Neural progenitor cell (in vitro differentiated cells): Measurements from ENCODE around the gene SMAD7. TPM values are rescaled to one million over a fixed set of nuclear protein-coding genes. Genes with fewer than 3 reads are reported as not detected.

Experiments
- DNase-seq: peaks from one replicate; pipeline ENCODE4 v3.0.0-alpha.2; 2016; ENCODE audit warnings: low spot score
- H2AFZ ChIP-seq: fragments of 200-600 bp; sonication (generic); replicated peaks from 2 replicates; pipeline ENCODE4 v1.6.1; 2016; ENCODE audit warnings: antibody characterized with exemption
- H3F3A ChIP-seq: fragments of 200-600 bp; sonication (generic); 2 replicates; pipeline ENCODE4 v1.6.1; 2016; ENCODE audit warnings: antibody characterized with exemption, low read depth
- H3K27ac ChIP-seq: fragments of 200-600 bp; sonication (generic); 2 replicates; pipeline ENCODE4 v1.5.1; 2016; ENCODE audit warnings: mild to moderate bottlenecking
- H3K27me3 ChIP-seq: fragments of 200-600 bp; sonication (generic); 2 replicates; pipeline ENCODE4 v1.6.1; 2016; ENCODE audit warnings: mild to moderate bottlenecking, moderate library complexity
- H3K36me3 ChIP-seq: fragments of 200-600 bp; sonication (generic); 2 replicates; pipeline ENCODE4 v1.5.1; 2016
- H3K4me1 ChIP-seq: fragments of 200-600 bp; sonication (generic); 2 replicates; pipeline ENCODE4 v1.6.1; 2016; ENCODE audit warnings: mixed run types
- H3K4me2 ChIP-seq: fragments of 200-600 bp; sonication (generic); 2 replicates; pipeline ENCODE4 v1.6.1; 2016
- H3K4me3 ChIP-seq: fragments of 200-600 bp; sonication (generic); 2 replicates; pipeline ENCODE4 v1.5.1; 2016
- H3K79me2 ChIP-seq: fragments of 200-600 bp; sonication (generic); 2 replicates; pipeline ENCODE4 v1.6.1; 2016; ENCODE audit warnings: low read depth
- H3K9ac ChIP-seq: fragments of 200-600 bp; sonication (generic); 2 replicates; pipeline ENCODE4 v1.6.1; 2016
- H3K9me3 ChIP-seq: fragments of 200-600 bp; sonication (generic); 2 replicates; pipeline ENCODE4 v1.5.1; 2016; ENCODE audit warnings: low read depth
- H4K20me1 ChIP-seq: fragments of 200-600 bp; sonication (generic); 2 replicates; pipeline ENCODE4 v1.6.1; 2016; ENCODE audit warnings: low read depth
- H3K27ac Mint-ChIP-seq: 3 replicates; pipeline ENCODE4 v1.8.0; 2021; ENCODE audit warnings: mixed read lengths
- H3K27me3 Mint-ChIP-seq: 2 replicates; pipeline ENCODE4 v1.8.0; 2022; ENCODE audit warnings: low read depth, mild to moderate bottlenecking, inconsistent platforms, moderate library complexity, mixed read lengths; ENCODE audit not compliant: insufficient read depth
- H3K36me3 Mint-ChIP-seq: 3 replicates; pipeline ENCODE4 v1.8.0; 2021; ENCODE audit warnings: mixed read lengths
- H3K4me1 Mint-ChIP-seq: 3 replicates; pipeline ENCODE4 v1.8.0; 2021; ENCODE audit warnings: mixed read lengths
- H3K4me3 Mint-ChIP-seq: 3 replicates; pipeline ENCODE4 v1.8.0; 2021; ENCODE audit warnings: mild to moderate bottlenecking, moderate library complexity, mixed read lengths
- H3K9me3 Mint-ChIP-seq: 3 replicates; pipeline ENCODE4 v1.8.0; 2020; ENCODE audit warnings: mixed read lengths
- CTCF ChIP-seq: fragments of 200-600 bp; sonication (generic); IDR thresholded peaks from 2 replicates; pipeline ENCODE4 v1.5.1; 2017; ENCODE audit warnings: antibody characterized with exemption, mild to moderate bottlenecking
- EZH2 ChIP-seq: fragments of 200-600 bp; sonication (generic); IDR thresholded peaks from 2 replicates; pipeline ENCODE4 v1.6.1; 2017; ENCODE audit warnings: antibody characterized with exemption, mild to moderate bottlenecking, moderate library complexity
- EZH2phosphoT487 ChIP-seq: fragments of 200-600 bp; sonication (generic); IDR thresholded peaks from 2 replicates; pipeline ENCODE4 v1.6.1; 2017; ENCODE audit warnings: antibody characterized with exemption
- total RNA-seq: library from RNA; depleted of rRNA; stranded (reverse); fragments of >200 nt; gene quantifications from 2 replicates; pipeline ENCODE4 v1.2.3, GENCODE V29; 2015; ENCODE audit warnings: low replicate concordance

SMAD7 gene
- total RNA-seq, 1 donor from 2014 or later: 1.1 TPM

GRCh38 chr18:48929941-48930713 is 20.6 kb downstream of the SMAD7 start:
- Mint-ChIP-seq H3K27me3 (peaks cover 2% of the 10 kb centered on the region), H3K36me3 (peaks cover 10% of the 10 kb centered on the region), H3K27ac (peak overlapping the region; percentile 87), H3K4me3 (peak overlapping the region; percentile 36), H3K4me1 (peaks cover 70% of the 10 kb centered on the region), H3K9me3 (no peaks in the 10 kb centered on the region)
- Histone ChIP-seq H4K20me1 (no peaks in the 10 kb centered on the region), H3K4me2 (peak overlapping the region; percentile 3), H3K9ac (no peak overlapping the region), H3K4me3 (no peak overlapping the region), H2AFZ (no peak overlapping the region), H3K27ac (no peak overlapping the region), H3K4me1 (peaks cover 24% of the 10 kb centered on the region), H3K9me3 (no peaks in the 10 kb centered on the region), H3K36me3 (no peaks in the 10 kb centered on the region), H3K79me2 (no peaks in the 10 kb centered on the region), H3K27me3 (no peaks in the 10 kb centered on the region), H3F3A (no peaks in the 10 kb centered on the region)
- DNase-seq: peak; percentile 53
- TF ChIP-seq CTCF: no peak
- no peak for TF ChIP-seq EZH2phosphoT487
- no peak for TF ChIP-seq EZH2

GRCh38 chr18:48929212-48929612 is 21.6 kb downstream of the SMAD7 start:
- Mint-ChIP-seq H3K4me1 (peaks cover 75% of the 10 kb centered on the region), H3K36me3 (peaks cover 10% of the 10 kb centered on the region), H3K9me3 (no peaks in the 10 kb centered on the region), H3K4me3 (peak overlapping the region; percentile 33), H3K27me3 (peaks cover 2% of the 10 kb centered on the region), H3K27ac (peak overlapping the region; percentile 72)
- no peaks in the 10 kb centered on the region for H4K20me1 ChIP-seq
- peaks cover 33% of the 10 kb centered on the region for H3K4me1 ChIP-seq
- H3K79me2 ChIP-seq: no peaks in the 10 kb centered on the region
- H3K36me3 ChIP-seq: no peaks in the 10 kb centered on the region
- TF ChIP-seq EZH2: no peak
- no peak for TF ChIP-seq EZH2phosphoT487
- no peak for TF ChIP-seq CTCF
- no peak overlapping the region for H3K27ac ChIP-seq
- H3F3A ChIP-seq: no peaks in the 10 kb centered on the region
- no peak overlapping the region for H2AFZ ChIP-seq
- no peak overlapping the region for H3K4me2 ChIP-seq
- no peak overlapping the region for H3K9ac ChIP-seq
- no peaks in the 10 kb centered on the region for H3K27me3 ChIP-seq
- no peak for DNase-seq
- no peaks in the 10 kb centered on the region for H3K9me3 ChIP-seq
- no peak overlapping the region for H3K4me3 ChIP-seq

DNA sequence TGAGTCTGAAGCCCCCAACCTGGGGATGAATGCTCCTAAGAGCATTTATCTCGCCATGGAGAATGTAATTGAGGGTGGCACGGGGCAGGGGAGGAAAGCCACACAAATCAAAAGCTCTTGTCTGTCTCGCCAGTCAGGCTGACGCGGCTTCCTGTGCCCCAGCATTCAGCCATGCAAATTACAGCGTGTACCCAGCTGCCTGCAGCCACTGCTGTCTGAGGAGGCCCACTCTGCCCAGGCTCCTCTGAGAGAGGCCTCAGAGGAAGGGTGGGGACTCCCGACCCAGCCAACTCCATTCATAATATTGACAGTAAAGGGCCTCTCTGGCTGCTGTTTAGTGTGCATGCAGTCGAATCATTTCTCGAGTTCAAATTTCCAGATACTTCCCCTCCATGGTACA is 22.0 kb downstream of the SMAD7 start:
- H3K9me3 Mint-ChIP-seq: no peaks in the 10 kb centered on the region
- H3K27me3 Mint-ChIP-seq: peaks cover 2% of the 10 kb centered on the region
- Histone ChIP-seq H2AFZ (no peak overlapping the region), H3K9ac (no peak overlapping the region), H3K79me2 (no peaks in the 10 kb centered on the region), H3F3A (no peaks in the 10 kb centered on the region), H3K9me3 (no peaks in the 10 kb centered on the region), H4K20me1 (no peaks in the 10 kb centered on the region), H3K4me3 (no peak overlapping the region), H3K36me3 (no peaks in the 10 kb centered on the region), H3K4me2 (no peak overlapping the region), H3K4me1 (peaks cover 37% of the 10 kb centered on the region), H3K27me3 (no peaks in the 10 kb centered on the region), H3K27ac (no peak overlapping the region)
- H3K4me1 Mint-ChIP-seq: peaks cover 79% of the 10 kb centered on the region
- peak overlapping the region; percentile 72 for H3K27ac Mint-ChIP-seq
- TF ChIP-seq EZH2phosphoT487 (no peak), CTCF (no peak)
- peak overlapping the region; percentile 69 for H3K4me3 Mint-ChIP-seq
- peak; percentile 35 for DNase-seq
- peaks cover 10% of the 10 kb centered on the region for H3K36me3 Mint-ChIP-seq
